GM12864 (cell line): ENCODE data around the gene A2M.
"Not testable (repeated sequence)": the region's sequence is repeated elsewhere in the genome, so short reads cannot be mapped to it uniquely, and the experiment has no call there.

Source experiments
- DNase-seq: peaks from one replicate; pipeline ENCODE4 v3.0.0-alpha.2; 2011; ENCODE audit warnings: low read depth
- H3K4me3 ChIP-seq: 2 replicates; pipeline ENCODE4 v1.5.1; 2011; ENCODE audit warnings: mild to moderate bottlenecking, low read depth, low read length, control low read depth
- TF ChIP-seq, protein P1 (sequence below): IDR thresholded peaks from 2 replicates; pipeline ENCODE4 v1.5.1; 2011; ENCODE audit warnings: low read depth, mild to moderate bottlenecking, moderate library complexity, low read length, control low read depth, inconsistent platforms; ENCODE audit errors: missing control alignments

A2M gene

DNA sequence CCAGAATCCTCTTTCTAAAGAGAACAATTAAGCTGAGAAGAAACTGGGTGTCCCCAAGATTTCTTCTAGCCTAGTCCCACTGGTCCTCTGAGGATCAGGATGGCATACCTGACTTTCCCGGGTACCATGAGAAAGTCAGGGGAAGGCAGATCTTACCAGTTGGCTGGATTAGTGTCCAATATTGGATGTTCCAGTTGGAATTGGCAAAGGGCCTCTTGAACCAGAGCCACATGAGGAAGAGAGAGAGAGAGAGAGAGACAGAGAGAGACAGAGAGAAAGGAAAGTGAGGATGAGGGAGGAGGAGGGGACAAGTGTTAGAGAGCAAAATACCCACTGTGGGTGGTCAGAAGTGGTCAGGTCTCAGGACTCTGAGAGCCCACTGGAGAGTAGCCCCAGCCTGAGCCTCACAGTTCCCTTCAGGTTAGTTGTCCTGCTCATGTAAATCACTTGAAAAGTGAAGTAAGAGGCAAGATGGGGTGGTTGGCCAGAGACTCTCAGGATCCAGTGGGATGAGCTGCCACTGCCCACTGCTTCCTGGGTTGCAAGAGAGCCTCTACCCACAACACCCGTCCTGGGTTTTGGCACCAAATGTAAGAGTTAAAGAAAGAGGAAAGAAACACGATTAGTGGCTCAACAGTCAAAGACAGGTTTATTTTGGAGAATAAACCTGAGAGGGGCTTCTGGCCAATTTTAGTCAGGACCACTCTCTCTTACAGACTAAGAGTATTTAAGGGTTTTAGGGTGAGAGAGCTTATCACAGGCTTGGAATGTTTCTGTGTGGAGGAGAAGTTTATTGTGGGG is 28.4 kb upstream of the A2M start:
- TF ChIP-seq, protein P1, sequence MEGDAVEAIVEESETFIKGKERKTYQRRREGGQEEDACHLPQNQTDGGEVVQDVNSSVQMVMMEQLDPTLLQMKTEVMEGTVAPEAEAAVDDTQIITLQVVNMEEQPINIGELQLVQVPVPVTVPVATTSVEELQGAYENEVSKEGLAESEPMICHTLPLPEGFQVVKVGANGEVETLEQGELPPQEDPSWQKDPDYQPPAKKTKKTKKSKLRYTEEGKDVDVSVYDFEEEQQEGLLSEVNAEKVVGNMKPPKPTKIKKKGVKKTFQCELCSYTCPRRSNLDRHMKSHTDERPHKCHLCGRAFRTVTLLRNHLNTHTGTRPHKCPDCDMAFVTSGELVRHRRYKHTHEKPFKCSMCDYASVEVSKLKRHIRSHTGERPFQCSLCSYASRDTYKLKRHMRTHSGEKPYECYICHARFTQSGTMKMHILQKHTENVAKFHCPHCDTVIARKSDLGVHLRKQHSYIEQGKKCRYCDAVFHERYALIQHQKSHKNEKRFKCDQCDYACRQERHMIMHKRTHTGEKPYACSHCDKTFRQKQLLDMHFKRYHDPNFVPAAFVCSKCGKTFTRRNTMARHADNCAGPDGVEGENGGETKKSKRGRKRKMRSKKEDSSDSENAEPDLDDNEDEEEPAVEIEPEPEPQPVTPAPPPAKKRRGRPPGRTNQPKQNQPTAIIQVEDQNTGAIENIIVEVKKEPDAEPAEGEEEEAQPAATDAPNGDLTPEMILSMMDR = no peak
- H3K4me3 ChIP-seq = no peak overlapping the region
- DNase-seq = no peak

- no peak for DNase-seq
- TF ChIP-seq, protein P1 = no peak
- no peak overlapping the region for H3K4me3 ChIP-seq
Measured at GRCh38 chr12:9143137-9143536, 27.4 kb upstream of the A2M start.

GRCh38 chr12:9139588-9140290 is 24.0 kb upstream of the A2M start:
- DNase-seq, H3K4me3 ChIP-seq: not testable (repeated sequence)

DNA sequence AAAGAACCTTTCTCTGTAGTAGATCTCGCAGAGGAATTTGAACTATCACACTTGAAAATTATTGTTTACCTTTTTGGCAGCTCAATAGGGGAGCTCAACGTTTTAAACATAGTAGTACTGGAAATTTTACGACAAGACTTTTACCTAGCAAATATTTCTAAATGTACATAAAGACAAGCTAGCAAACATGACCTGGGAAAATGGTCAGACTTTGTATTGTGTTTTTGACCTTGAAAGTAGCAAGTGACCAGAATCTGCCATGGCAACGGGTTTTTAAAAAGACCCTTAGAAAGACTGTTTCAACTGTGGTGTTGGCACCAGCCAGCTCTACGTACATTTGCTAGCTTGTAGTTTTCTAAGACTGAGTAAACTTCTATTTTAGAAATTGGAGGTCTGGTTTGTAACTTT is 20.2 kb upstream of the A2M start:
- DNase-seq = no peak
- no peak overlapping the region for H3K4me3 ChIP-seq

GRCh38 chr12:9134981-9135628 is 19.4 kb upstream of the A2M start:
- TF ChIP-seq, protein P1 = peak; percentile 62
- DNase-seq = no peak
- H3K4me3 ChIP-seq = no peak overlapping the region

More for the DNA sequence above, 20.2 kb upstream of the A2M start:
- TF ChIP-seq, protein P1 = no peak

DNA sequence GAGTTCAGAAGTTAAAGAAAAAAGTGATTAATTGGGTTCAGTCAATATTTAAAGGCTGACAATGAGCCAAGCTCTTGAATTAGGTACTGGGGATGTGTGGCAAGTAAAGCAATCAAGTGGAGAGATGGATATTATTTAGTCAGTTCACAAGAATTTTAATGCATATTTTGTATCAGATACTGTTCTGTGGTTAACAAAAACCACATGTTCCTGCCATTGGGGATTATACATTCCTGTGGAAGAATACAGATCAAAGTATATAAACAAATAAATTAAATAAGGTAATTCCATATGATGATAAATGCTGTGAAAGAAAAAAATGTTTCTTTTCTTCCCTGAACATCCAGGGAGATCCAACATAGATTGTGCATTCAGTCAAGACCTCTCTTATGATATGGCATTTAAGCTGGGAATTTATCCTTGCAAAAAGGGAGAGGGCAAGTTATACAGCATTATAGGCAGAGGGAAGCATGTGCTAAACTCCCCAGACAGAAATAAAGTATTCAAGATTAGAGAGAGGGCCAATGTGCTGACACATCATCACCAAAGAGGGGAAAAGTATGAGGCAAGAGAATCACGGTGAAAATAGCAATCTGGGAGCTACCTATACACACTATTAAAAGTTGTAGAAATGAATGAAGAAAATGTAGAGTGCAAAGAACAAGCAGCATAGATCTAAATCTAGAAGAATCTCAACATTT is 17.6 kb upstream of the A2M start:
- DNase-seq = no peak
- no peak overlapping the region for H3K4me3 ChIP-seq
- TF ChIP-seq, protein P1 = no peak

DNA sequence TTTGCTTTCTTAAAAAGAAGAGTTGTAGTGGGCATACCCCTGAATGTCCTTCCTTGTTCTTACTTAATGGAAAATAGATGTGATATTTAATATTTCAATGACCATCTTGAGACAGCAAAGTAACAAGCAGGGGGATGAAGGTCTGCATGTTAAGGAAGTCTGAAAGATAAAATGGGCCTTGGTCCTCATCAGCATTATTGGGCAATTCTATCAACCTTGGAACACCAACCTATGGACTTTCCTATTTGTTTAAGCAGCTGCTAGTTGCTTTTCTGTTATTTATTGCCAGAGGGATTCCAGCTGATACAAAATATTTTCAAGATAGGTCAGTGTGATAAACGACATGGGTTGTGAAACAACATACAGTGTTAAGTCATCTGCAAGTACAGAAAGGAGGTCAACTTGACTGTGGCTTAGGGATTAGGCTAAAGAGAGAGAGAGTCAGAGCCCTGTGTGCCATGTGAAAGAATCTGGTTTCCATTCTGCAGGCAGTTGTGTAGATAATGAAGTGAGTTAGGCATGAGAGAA is 16.4 kb upstream of the A2M start:
- DNase-seq = no peak
- TF ChIP-seq, protein P1 = no peak
- H3K4me3 ChIP-seq = no peak overlapping the region
